SK-N-MC (cell line): ENCODE results near the gene OLIG3.

Experiments used
- DNase-seq: peaks from one replicate; pipeline ENCODE4 v3.0.0-alpha.2; 2011; ENCODE audit warnings: low read depth, low spot score
- H3K27ac ChIP-seq: fragments of 200-600 bp; sonication (generic); 2 replicates; pipeline ENCODE4 v1.5.1; 2016; ENCODE audit warnings: mixed run types
- H3K36me3 ChIP-seq: fragments of 200-600 bp; sonication (generic); 2 replicates; pipeline ENCODE4 v1.6.1; 2017; ENCODE audit warnings: antibody characterized with exemption, low read length, mixed read lengths; ENCODE audit not compliant: insufficient read depth
- H3K4me3 ChIP-seq: fragments of 200-600 bp; sonication (generic); 2 replicates; pipeline ENCODE4 v1.5.1; 2016
- H3K9ac ChIP-seq: fragments of 200-600 bp; sonication (generic); 2 replicates; pipeline ENCODE4 v1.8.0; 2017; ENCODE audit warnings: mixed run types, mixed read lengths; ENCODE audit not compliant: insufficient read length
- H3K9me3 ChIP-seq: fragments of 200-600 bp; sonication (generic); 2 replicates; pipeline ENCODE4 v1.6.1; 2017; ENCODE audit warnings: low read depth, mild to moderate bottlenecking, antibody characterized with exemption, low read length, moderate library complexity, mixed read lengths
- EZH2 ChIP-seq: fragments of 200-600 bp; sonication (generic); IDR thresholded peaks from one replicate; pipeline ENCODE4 v1.6.1; 2017; ENCODE audit warnings: antibody characterized with exemption
- FOXP2 ChIP-seq: optimal IDR thresholded peaks from 2 replicates; pipeline ENCODE3; 2011; ENCODE audit warnings: mild to moderate bottlenecking, moderate library complexity; ENCODE audit not compliant: insufficient read depth; ENCODE audit errors: extremely low read length, control extremely low read depth
- POLR2AphosphoS5 ChIP-seq: IDR thresholded peaks from 2 replicates; pipeline ENCODE4 v1.6.1; 2012; ENCODE audit warnings: mild to moderate bottlenecking, low read depth, low read length, borderline replicate concordance

The OLIG3 gene

GRCh38 chr6:137497721-137498463, 3.7 kb upstream of the OLIG3 start:
- no peak for DNase-seq
- Histone ChIP-seq H3K4me3 (peak overlapping the region; percentile 76), H3K9ac (no peak overlapping the region), H3K9me3 (no peaks in the 10 kb centered on the region), H3K36me3 (no peaks in the 10 kb centered on the region), H3K27ac (no peak overlapping the region)
- TF ChIP-seq FOXP2 (no peak), EZH2 (peak; percentile 90), POLR2AphosphoS5 (no peak)

GRCh38 chr6:137496909-137497720, 2.9 kb upstream of the OLIG3 start:
- peak overlapping the region; percentile 76 for H3K4me3 ChIP-seq

GRCh38 chr6:137496368-137496767, 2.2 kb upstream of the OLIG3 start:
- Histone ChIP-seq H3K36me3 (no peaks in the 10 kb centered on the region), H3K27ac (no peak overlapping the region), H3K9ac (no peak overlapping the region), H3K4me3 (peak overlapping the region; percentile 76; the same call in 1 of the 2 replicates), H3K9me3 (no peaks in the 10 kb centered on the region)
- no peak for DNase-seq
- TF ChIP-seq FOXP2 (no peak), EZH2 (no peak), POLR2AphosphoS5 (no peak)

More at GRCh38 chr6:137496909-137497720, 2.9 kb upstream of the OLIG3 start:
- Histone ChIP-seq H3K9ac (no peak overlapping the region), H3K27ac (no peak overlapping the region), H3K9me3 (no peaks in the 10 kb centered on the region), H3K36me3 (no peaks in the 10 kb centered on the region)
- no peak for DNase-seq
- TF ChIP-seq FOXP2 (no peak), EZH2 (peak; percentile 63)

- no peaks in the 10 kb centered on the region for H3K9me3 ChIP-seq
- TF ChIP-seq FOXP2 (no peak), EZH2 (peak; percentile 62), POLR2AphosphoS5 (no peak)
- H3K27ac ChIP-seq: no peak overlapping the region
- H3K4me3 ChIP-seq: peak overlapping the region; percentile 66
- no peak for DNase-seq
- H3K36me3 ChIP-seq: no peaks in the 10 kb centered on the region
- H3K9ac ChIP-seq: no peak overlapping the region
Measured at GRCh38 chr6:137495703-137496336, 1.6 kb upstream of the OLIG3 start.

GRCh38 chr6:137494988-137495702, 951 bp upstream of the OLIG3 start:
- H3K4me3 ChIP-seq: peak overlapping the region; percentile 74
- H3K9me3 ChIP-seq: no peaks in the 10 kb centered on the region
- no peak for DNase-seq
- H3K27ac ChIP-seq: no peak overlapping the region
- H3K9ac ChIP-seq: no peak overlapping the region
- no peaks in the 10 kb centered on the region for H3K36me3 ChIP-seq
- TF ChIP-seq FOXP2 (no peak), EZH2 (peak; percentile 73), POLR2AphosphoS5 (no peak)

- H3K36me3 ChIP-seq: no peaks in the 10 kb centered on the region
- TF ChIP-seq POLR2AphosphoS5: no peak
- TF ChIP-seq EZH2: no peak
- TF ChIP-seq FOXP2: no peak
- no peak for DNase-seq
- no peak overlapping the region for H3K27ac ChIP-seq
- H3K9me3 ChIP-seq: no peaks in the 10 kb centered on the region
- H3K9ac ChIP-seq: no peak overlapping the region
- H3K4me3 ChIP-seq: peak overlapping the region; percentile 74
Measured at GRCh38 chr6:137493218-137494038, 766 bp downstream of the OLIG3 start.
